HepG2 (cell line): ENCODE data around the gene EIF5A. TPM values are rescaled to one million over a fixed set of nuclear protein-coding genes. Genes with fewer than 3 reads are reported as not detected.

ENCODE experiments used
- ATAC-seq: fragments of 200-7000 bp; cut with Tn5 transposase; 3 replicates; pipeline ENCODE4 v1.9.1; 2020; ENCODE audit warnings: mild to moderate bottlenecking, moderate library complexity
- BruUV-seq: library from RNA; stranded (reverse); fragments of 400-500 nt; replicated peaks from 2 replicates; lab custom pipeline; 2021; lab: Mats Ljungman, UMichigan
- CTCF ChIA-PET: fragments of 300-600 bp; formaldehyde crosslinking; extraction: SDS; loops from one replicate; lab custom pipeline; 2021; ENCODE audit warnings: low total read pairs, inconsistent platforms, low intra/inter-chr PET ratio; lab: Yijun Ruan, JAX
- POLR2A ChIA-PET: fragments of 350-600 bp; sonication (Branson Sonifier 250); formaldehyde crosslinking; loops from one replicate; lab custom pipeline; 2020; ENCODE audit warnings: antibody characterized with exemption, inconsistent platforms; lab: Yijun Ruan, JAX
- DNase-seq: peaks from one replicate; pipeline ENCODE4 v3.0.0-alpha.2; 2015; ENCODE audit warnings: low spot score
- FAIRE-seq: peaks from 3 replicates; lab custom pipeline; 2011; peaks lifted over from hg19 to GRCh38; lab: Jason Lieb, UNC
- H2AFZ ChIP-seq: one replicate; pipeline ENCODE4 v1.6.1; 2011; ENCODE audit warnings: low read length, inconsistent platforms
- H3K27ac ChIP-seq: fragments of 300-600 bp; 3 replicates; pipeline ENCODE4 v1.8.0; 2011; ENCODE audit warnings: mixed run types, mild to moderate bottlenecking, mixed read lengths, low read length, inconsistent platforms; ENCODE audit not compliant: insufficient read depth; ENCODE audit errors: extremely low read length
- H3K27me3 ChIP-seq, 2 experiments: fragments of 200-600 bp in 1 of 2; 2 replicates in 1 of 2; 3 replicates in 1 of 2; pipeline versions ENCODE4 v1.6.0 to v1.8.0; 2011; ENCODE audit warnings: low read length in 2 of 2, mild to moderate bottlenecking in 2 of 2, moderate library complexity in 2 of 2, inconsistent platforms in 1 of 2; ENCODE audit not compliant: insufficient read depth in 2 of 2, control insufficient read depth in 1 of 2
- H3K36me3 ChIP-seq, 2 experiments: fragments of 200-600 bp in 1 of 2; replicated peaks in 1 of 2; 2 replicates in 1 of 2; 3 replicates in 1 of 2; pipeline versions ENCODE4 v1.5.1 to v1.8.0; 2011; ENCODE audit warnings: low read length in 2 of 2, inconsistent platforms in 1 of 2; ENCODE audit not compliant: insufficient read depth in 2 of 2, control insufficient read depth in 1 of 2
- H3K4me1 ChIP-seq: 2 replicates; pipeline ENCODE4 v1.5.1; 2012; ENCODE audit warnings: low read length, inconsistent platforms; ENCODE audit not compliant: insufficient read depth
- H3K4me2 ChIP-seq: 2 replicates; pipeline ENCODE4 v1.6.0; 2011; ENCODE audit warnings: low read depth, low read length, inconsistent platforms
- H3K4me3 ChIP-seq, 3 experiments: fragments of 200-600 bp in 1 of 3; sonication (generic), shearing (Covaris generic) in 1 of 3; replicated peaks in 1 of 3; 2 replicates each; pipeline ENCODE4 v1.5.1; 2011 to 2016; ENCODE audit warnings: low read length in 3 of 3, inconsistent platforms in 2 of 3, low read depth in 2 of 3, mild to moderate bottlenecking in 2 of 3, control low read depth in 1 of 3, mixed read lengths in 1 of 3; ENCODE audit not compliant: insufficient read depth in 1 of 3
- H3K79me2 ChIP-seq: one replicate; pipeline ENCODE4 v1.6.1; 2011; ENCODE audit warnings: low read length, inconsistent platforms; ENCODE audit not compliant: insufficient read depth
- H3K9ac ChIP-seq: 2 replicates; pipeline ENCODE4 v1.6.0; 2011; ENCODE audit warnings: mild to moderate bottlenecking, low read depth, low read length, inconsistent platforms; ENCODE audit not compliant: insufficient read depth
- H3K9me3 ChIP-seq: 2 replicates; pipeline ENCODE4 v1.5.1; 2012; ENCODE audit warnings: mild to moderate bottlenecking, low read length
- H4K20me1 ChIP-seq: 2 replicates; pipeline ENCODE4 v1.6.0; 2011; ENCODE audit warnings: inconsistent platforms, mild to moderate bottlenecking, low read length, moderate library complexity; ENCODE audit not compliant: insufficient read depth
- ARID5B ChIP-seq: IDR thresholded peaks from 2 replicates; pipeline ENCODE4 v1.4.0; 2020; ENCODE audit warnings: mild to moderate bottlenecking, missing genetic modification reagents
- ELF3 ChIP-seq: IDR thresholded peaks from 2 replicates; pipeline ENCODE4 v1.6.1; 2016; ENCODE audit warnings: missing genetic modification reagents, missing compliant biosample characterization
- GFI1 ChIP-seq: sonication (generic); formaldehyde crosslinking; IDR thresholded peaks from 2 replicates; pipeline ENCODE4 v1.5.0; 2020; ENCODE audit warnings: missing genetic modification reagents, mild to moderate bottlenecking, borderline replicate concordance
- GRHL1 ChIP-seq: sonication (generic); formaldehyde crosslinking; conservative IDR thresholded peaks from 2 replicates; pipeline ENCODE4 v1.8.0; 2022; ENCODE audit warnings: missing genetic modification reagents
- HDAC1 ChIP-seq: sonication (generic); formaldehyde crosslinking; IDR thresholded peaks from 2 replicates; pipeline ENCODE4 v1.5.1; 2020; ENCODE audit warnings: mild to moderate bottlenecking, missing genetic modification reagents
- HOXA3 ChIP-seq: sonication (generic); formaldehyde crosslinking; IDR thresholded peaks from 2 replicates; pipeline ENCODE4 v1.5.0; 2020; ENCODE audit warnings: missing genetic modification reagents
- JUNB ChIP-seq: sonication (generic); formaldehyde crosslinking; IDR thresholded peaks from 2 replicates; pipeline ENCODE4 v1.8.0; 2022; ENCODE audit warnings: missing genetic modification reagents, mild to moderate bottlenecking, borderline replicate concordance
- KDM2A ChIP-seq: sonication (generic); formaldehyde crosslinking; IDR thresholded peaks from 2 replicates; pipeline ENCODE4 v1.4.0; 2020; ENCODE audit warnings: low read depth, missing genetic modification reagents, borderline replicate concordance
- SKIL ChIP-seq: sonication (generic); formaldehyde crosslinking; IDR thresholded peaks from 2 replicates; pipeline ENCODE4 v1.8.0; 2022; ENCODE audit warnings: missing genetic modification reagents, mild to moderate bottlenecking, moderate library complexity, borderline replicate concordance
- TCF7L2 ChIP-seq: IDR thresholded peaks from 2 replicates; pipeline ENCODE4 v1.6.1; 2011; ENCODE audit warnings: mild to moderate bottlenecking, low read depth, low read length, moderate library complexity
- THRA ChIP-seq: sonication (generic); formaldehyde crosslinking; IDR thresholded peaks from 2 replicates; pipeline ENCODE4 v1.4.0; 2020; ENCODE audit warnings: missing genetic modification reagents, borderline replicate concordance
- ZNF772 ChIP-seq: sonication (generic); formaldehyde crosslinking; IDR thresholded peaks from 2 replicates; pipeline ENCODE4 v1.5.0; 2020; ENCODE audit warnings: mild to moderate bottlenecking, missing genetic modification reagents
- WGBS: methylation state at CpG from one replicate; pipeline ENCODE4 v1.1.6; 2017; ENCODE audit warnings: low lambda C conversion rate; 5-methylcytosine and 5-hydroxymethylcytosine counted together
- in situ Hi-C: cut with HindIII; loops from 2 replicates; pipeline ENCODE4 v1.10.0; 2017; ENCODE audit warnings: low pct_unique_long_range_greater_than_20kb; ENCODE audit not compliant: extremely low pct_ligation_motif_present
- intact Hi-C: fragments of 100-400 bp; cut with micrococcal nuclease; formaldehyde crosslinking; loops from one replicate; pipeline ENCODE4 v1.10.0; 2022; ENCODE audit not compliant: unreplicated experiment
- polyA plus RNA-seq, 8 experiments: library from polyadenylated mRNA; depleted of rRNA in 3 of 8; stranded (reverse) in 7 of 8; unstranded in 1 of 8; fragments of >200 nt; fragmentation: Illumina TruSeq in 4 of 8; extraction: Trizol in 4 of 8; gene quantifications; 2 replicates each; pipeline versions ENCODE4 v1.2.1 to v1.2.3, GENCODE V29; 2011 to 2016; ENCODE audit warnings: low read depth in 4 of 8, missing spikeins in 1 of 8, mixed read lengths in 1 of 8; ENCODE audit not compliant: insufficient read depth in 1 of 8
- total RNA-seq, 5 experiments: library from RNA; depleted of rRNA; stranded (reverse); fragments of >200 nt; fragmentation: Illumina TruSeq; extraction: Trizol; gene quantifications; 2 replicates each; pipeline ENCODE4 v1.2.3, GENCODE V29; 2016; ENCODE audit warnings: low read depth in 1 of 5

EIF5A gene
- total and polyA plus RNA-seq, 2 of the 13 experiments (the other 11 are each of a cell fraction or from before 2014, with no cell fraction given) = 319 to 337 TPM

- Histone ChIP-seq H2AFZ (no peak overlapping the region), H3K9me3 (no peaks in the 10 kb centered on the region), H3K27me3 (peaks cover 0 to 11% of the 10 kb centered on the region in 2 experiments; a peak in 2 of 5 replicates), H4K20me1 (no peaks in the 10 kb centered on the region), H3K4me3 (no peak overlapping the region), H3K9ac (no peak overlapping the region), H3K36me3 (no peaks in the 10 kb centered on the region), H3K4me1 (peaks cover 26% of the 10 kb centered on the region), H3K79me2 (no peaks in the 10 kb centered on the region), H3K4me2 (no peak overlapping the region; the same call in 1 of the 2 replicates), H3K27ac (no peak overlapping the region)
- FAIRE-seq = peak; percentile 71
- intact Hi-C loops = loop anchor here (5.0 to 10.0 kb wide), 4 partner anchors 46 to 209 kb away; partner anchors contain the start of genes POLR2A, SENP3, SLC35G6 and TMEM256
- in situ Hi-C loops = loop anchor here (5.0 kb wide), 1 partner anchor 81 kb away; the partner anchor contains the start of genes FGF11 and TMEM102
- POLR2A ChIA-PET = interaction anchor here (0.9 to 7.0 kb wide), 7 partner anchors 27 to 228 kb away, joined by 3 to 44 read pairs (median 4); partner anchors contain the start of genes CHRNB1, MPDU1, NEURL4 and POLR2A
- peak; percentile 51 for ATAC-seq
- CTCF ChIA-PET = interaction anchor here (0.7 to 2.0 kb wide), 4 partner anchors 44 to 204 kb away, joined by 3 to 11 read pairs (median 4); partner anchors contain the start of gene CHRNB1
- BruUV-seq = no TSS peak
- 13% methylated on average over 7 of the region's 12 CpGs for WGBS
- no peak for DNase-seq
- TF ChIP-seq TCF7L2 = no peak
- 0 out of 2 replicates have a peak, but pooled peaks have one; percentile 9 for TF ChIP-seq ARID5B (CRISPR knock-in tag)
- peak; percentile 66; the same call in 1 of the 2 replicates for TF ChIP-seq ELF3
- TF ChIP-seq SKIL = no peak
- TF ChIP-seq THRA (CRISPR knock-in tag) = 0 out of 2 replicates have a peak, but pooled peaks have one; percentile 55
- no peak for TF ChIP-seq GFI1
- peak; percentile 35; the same call in 1 of the 2 replicates for TF ChIP-seq HDAC1
- peak; percentile 43; the same call in 1 of the 2 replicates for TF ChIP-seq HOXA3 (CRISPR knock-in tag)
- no peak for TF ChIP-seq GRHL1 (CRISPR knock-in tag)
- peak; percentile 79 for TF ChIP-seq KDM2A (CRISPR knock-in tag)
- TF ChIP-seq JUNB (CRISPR knock-in tag) = no peak
- peak; percentile 51; the same call in 1 of the 2 replicates for TF ChIP-seq ZNF772 (CRISPR knock-in tag)
Observed at GRCh38 chr17:7356072-7356549, 48.7 kb downstream of the EIF5A start.
